ENCODE measurements around the gene ABCG1. TPM values are rescaled to one million over a fixed set of nuclear protein-coding genes. Genes with fewer than 3 reads are reported as not detected.

The ABCG1 gene
- total and polyA plus RNA-seq, 2 experiments from 2014 or later = 1.3 to 4.4 TPM

- TF ChIP-seq CTCF (conservative IDR thresholded peaks at IDR 0.05; ENCODE audit: low read depth in 2 of 2) (no peak), NANOG (IDR thresholded peaks at IDR 0.05; ENCODE audit: borderline replicate concordance) (no peak)
These were observed 9.8 kb downstream of the ABCG1 start (continued) for GRCh38 chr21:42228709-42229220.

- 0 out of 2 replicates have a peak, but pooled peaks cover 7% of the 10 kb centered on the region for H3F3A ChIP-seq (replicated peaks; ENCODE audit: low read depth)
- no peak overlapping the region for H2AFZ ChIP-seq
- no peak overlapping the region for H3K4me2 ChIP-seq
- H3K27me3 ChIP-seq (ENCODE audit: insufficient read depth) = peaks cover 9% of the 10 kb centered on the region; the same call in 1 of the 2 replicates
- no peak overlapping the region for H3K4me3 ChIP-seq
- DNase-seq (ENCODE audit: low spot score) (no peak), ATAC-seq (no peak)
- H3K9me3 Mint-ChIP-seq = no peaks in the 10 kb centered on the region
- TF ChIP-seq CTCF (conservative IDR thresholded peaks at IDR 0.05; ENCODE audit: low read depth in 2 of 2) (no peak), CREB1 (CRISPR knock-in tag; IDR thresholded peaks at IDR 0.05; ENCODE audit: low read depth) (no peak), POLR2AphosphoS5 (IDR thresholded peaks at IDR 0.05; ENCODE audit: low read depth) (no peak), ETS1 (IDR thresholded peaks at IDR 0.05) (no peak), ZNF462 (CRISPR knock-in tag; IDR thresholded peaks at IDR 0.05) (no peak), EZH2 (IDR thresholded peaks at IDR 0.05; ENCODE audit: low read depth, unreplicated experiment) (no peak)
- H3K27me3 Mint-ChIP-seq (ENCODE audit: insufficient read depth, low read depth, poor library complexity) = peaks cover 10% of the 10 kb centered on the region
- no peak overlapping the region for H3K27ac ChIP-seq (ENCODE audit: low read depth)
- H3K4me1 ChIP-seq (ENCODE audit: insufficient read depth) = peaks cover 8% of the 10 kb centered on the region
- no peaks in the 10 kb centered on the region for H4K20me1 ChIP-seq (replicated peaks; ENCODE audit: insufficient read depth)
- H3K9me2 ChIP-seq (ENCODE audit: insufficient read depth) = no peaks in the 10 kb centered on the region; the same call in 1 of the 2 replicates
- H3K36me3 ChIP-seq (ENCODE audit: insufficient read depth) = no peaks in the 10 kb centered on the region
- peaks cover 3% of the 10 kb centered on the region; the same call in 2 of the 3 replicates for H3K36me3 Mint-ChIP-seq (ENCODE audit: low read depth)
- H3K27ac Mint-ChIP-seq = no peak overlapping the region
- H3K4me3 Mint-ChIP-seq = no peak overlapping the region
- peaks cover 29% of the 10 kb centered on the region for H3K4me1 Mint-ChIP-seq
- no peaks in the 10 kb centered on the region for H3K79me2 ChIP-seq (replicated peaks; ENCODE audit: insufficient read depth)
These were observed 10.7 kb downstream of the ABCG1 start for GRCh38 chr21:42229676-42230075.

All from GM23338 (cell line).